Measurements from ENCODE around the gene C3orf22.

- TF ChIP-seq POLR2A (IDR thresholded peaks at IDR 0.05; ENCODE audit: low read depth, low read length) = no peak
- no peak for TF ChIP-seq PAX5 (IDR thresholded peaks at IDR 0.05; ENCODE audit: insufficient read depth, low read length, severe bottlenecking)
- no peak for TF ChIP-seq POLR2AphosphoS5 (IDR thresholded peaks at IDR 0.05; ENCODE audit: low read depth, low read length)
Measured at GRCh38 chr3:126556637-126557414, 1.9 kb downstream of the C3orf22 start.
